GM21619 (cell line): ENCODE results near the gene PRPH2.
A peak's percentile ranks its signal among the peaks of the same experiment; 100 is the strongest.

Experiments used
- ATAC-seq: cut with Tn5 transposase; IDR thresholded peaks from one replicate; pipeline ENCODE4 v1.9.1; 2021; ENCODE audit not compliant: unreplicated experiment

Gene PRPH2, protein sequence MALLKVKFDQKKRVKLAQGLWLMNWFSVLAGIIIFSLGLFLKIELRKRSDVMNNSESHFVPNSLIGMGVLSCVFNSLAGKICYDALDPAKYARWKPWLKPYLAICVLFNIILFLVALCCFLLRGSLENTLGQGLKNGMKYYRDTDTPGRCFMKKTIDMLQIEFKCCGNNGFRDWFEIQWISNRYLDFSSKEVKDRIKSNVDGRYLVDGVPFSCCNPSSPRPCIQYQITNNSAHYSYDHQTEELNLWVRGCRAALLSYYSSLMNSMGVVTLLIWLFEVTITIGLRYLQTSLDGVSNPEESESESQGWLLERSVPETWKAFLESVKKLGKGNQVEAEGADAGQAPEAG

DNA sequence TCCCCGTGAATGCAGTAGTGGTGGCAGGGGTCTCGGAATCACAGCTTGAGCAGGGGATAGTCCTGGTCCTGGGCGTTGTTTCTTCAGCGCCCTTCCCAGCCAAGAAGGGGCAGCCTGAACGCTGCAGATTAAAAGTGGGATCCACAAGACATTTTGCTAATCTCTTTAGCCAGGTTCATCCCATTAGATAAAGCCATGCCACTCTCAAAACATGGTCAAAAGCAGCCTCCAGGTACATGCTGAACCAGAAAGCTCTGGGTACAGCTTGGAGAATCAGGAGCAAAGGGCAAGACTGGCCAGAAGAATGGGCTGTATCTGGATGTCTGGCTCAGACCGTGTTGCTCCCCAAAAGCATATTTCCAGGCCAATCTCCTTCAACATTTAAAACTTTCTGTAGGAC lies at the start of gene PRPH2:
Gene PRPH2, minus strand, starts transcription at position 101 of the 400 bp plus-strand sequence. CDS start 263 bp downstream, outside the sequence.
- ATAC-seq: no peak

DNA sequence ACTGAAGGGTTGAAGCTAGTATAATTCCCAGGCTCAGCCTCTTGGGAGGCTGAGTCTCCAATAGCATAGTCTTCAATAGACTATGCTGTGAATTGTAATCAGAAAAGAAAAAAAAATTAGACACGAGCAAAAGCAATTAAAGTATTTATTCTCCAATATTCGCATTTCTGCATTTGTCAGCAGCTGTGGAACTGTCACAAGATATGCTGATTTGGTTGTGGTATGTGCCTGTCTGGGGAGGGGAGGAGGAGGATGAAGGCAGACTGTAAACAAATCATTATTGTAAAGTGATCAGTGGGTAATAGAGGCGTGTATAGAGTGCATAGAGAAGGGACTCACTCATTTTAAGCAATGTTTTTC lies 49.3 kb upstream of the PRPH2 start:
- ATAC-seq: no peak

DNA sequence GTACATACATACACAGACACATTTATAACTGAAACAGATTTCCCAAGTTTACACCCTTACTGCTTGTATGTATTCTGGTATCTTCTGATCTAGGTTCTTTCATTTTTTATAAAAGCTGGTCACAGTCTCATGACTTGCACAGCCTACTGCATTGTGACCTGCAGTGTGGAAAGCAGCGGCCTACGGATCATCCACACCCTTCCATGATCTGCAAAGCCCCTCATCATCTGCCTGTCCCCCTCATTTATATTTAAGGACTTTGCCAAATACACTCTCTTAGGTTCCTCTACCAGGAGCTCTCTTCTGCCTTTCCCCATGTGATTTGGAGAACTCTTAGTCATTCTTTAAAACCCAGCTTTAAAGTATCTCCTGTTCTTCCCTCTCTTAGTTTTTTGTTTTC lies 47.4 kb upstream of the PRPH2 start:
- no peak for ATAC-seq

DNA sequence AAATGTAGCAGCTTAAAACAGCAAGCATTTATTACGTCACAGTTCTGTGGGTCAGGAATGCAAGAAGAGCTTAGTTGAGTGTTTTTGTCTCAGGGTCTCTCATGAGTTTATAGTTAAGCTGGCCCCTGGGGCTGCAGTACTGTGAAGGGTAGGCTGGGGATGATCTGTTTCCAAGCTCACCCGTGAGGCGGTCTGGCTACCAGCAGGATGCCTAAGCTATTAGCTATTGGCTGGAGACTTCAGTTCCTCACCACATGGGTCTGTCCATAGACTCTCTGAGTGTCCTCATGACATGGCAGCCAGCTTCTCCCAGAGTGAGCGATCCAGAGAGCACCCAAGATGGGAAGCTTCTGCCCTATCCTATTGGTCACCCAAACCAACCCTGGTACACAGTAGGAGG lies 46.7 kb upstream of the PRPH2 start:
- ATAC-seq: no peak

DNA sequence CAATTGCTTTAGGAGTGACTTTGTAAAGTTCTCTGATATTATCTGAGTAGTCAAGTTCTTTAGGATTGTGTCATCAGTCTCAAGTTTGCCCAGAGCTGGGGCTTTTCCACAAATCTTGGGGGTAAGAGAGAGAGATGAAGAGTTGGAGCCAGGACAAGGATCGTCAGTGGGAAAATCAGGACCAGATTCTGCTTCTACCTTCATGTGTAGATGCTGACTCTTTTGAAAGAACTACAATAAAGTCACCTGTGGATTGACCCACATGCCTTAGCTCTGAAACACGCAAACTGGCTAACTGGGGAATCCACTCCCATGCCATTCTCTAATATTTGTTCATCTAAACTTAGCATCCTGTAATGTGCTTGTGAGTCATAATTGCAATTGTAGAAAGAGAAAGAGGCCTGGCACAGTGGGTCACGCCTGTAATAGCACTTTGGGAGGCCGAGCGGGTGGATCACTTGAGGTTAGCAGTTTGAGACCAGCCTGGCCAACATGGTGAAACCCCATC lies 43.8 kb upstream of the PRPH2 start:
- ATAC-seq: no peak

DNA sequence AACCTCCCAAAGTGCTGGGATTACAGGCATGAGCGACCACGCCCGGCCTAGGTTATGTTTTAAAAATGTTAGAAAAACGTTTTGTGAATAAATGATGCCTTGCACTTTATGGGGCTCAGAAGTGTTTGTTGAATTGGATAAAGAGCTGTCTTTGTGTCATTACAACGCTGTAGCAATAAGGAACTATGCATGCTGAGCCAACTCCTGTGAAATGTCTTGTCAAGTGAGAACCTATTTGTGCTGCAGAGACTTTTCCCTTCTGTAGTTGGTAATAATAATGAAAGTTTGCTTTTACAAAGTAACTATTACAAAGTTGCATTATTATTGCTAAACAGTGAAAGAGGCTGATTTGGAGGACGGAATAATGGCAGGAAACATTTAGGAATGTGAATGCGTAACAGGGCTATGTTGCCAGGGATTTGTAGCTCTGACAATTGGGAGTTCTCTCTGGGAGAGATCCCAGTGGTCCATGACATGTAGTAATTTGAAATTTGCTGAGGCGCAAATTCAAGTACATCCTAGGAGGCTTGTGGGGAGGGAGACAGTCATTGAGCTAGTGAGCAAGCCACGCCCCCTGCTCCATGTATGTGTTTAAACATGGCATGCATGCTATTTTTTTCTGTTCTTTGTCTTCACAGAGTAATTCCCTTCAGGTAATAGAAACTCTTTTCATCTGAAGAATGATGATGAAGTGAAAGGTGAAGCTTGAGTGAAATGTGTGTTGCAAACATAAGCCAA lies 42.7 kb upstream of the PRPH2 start:
- no peak for ATAC-seq

DNA sequence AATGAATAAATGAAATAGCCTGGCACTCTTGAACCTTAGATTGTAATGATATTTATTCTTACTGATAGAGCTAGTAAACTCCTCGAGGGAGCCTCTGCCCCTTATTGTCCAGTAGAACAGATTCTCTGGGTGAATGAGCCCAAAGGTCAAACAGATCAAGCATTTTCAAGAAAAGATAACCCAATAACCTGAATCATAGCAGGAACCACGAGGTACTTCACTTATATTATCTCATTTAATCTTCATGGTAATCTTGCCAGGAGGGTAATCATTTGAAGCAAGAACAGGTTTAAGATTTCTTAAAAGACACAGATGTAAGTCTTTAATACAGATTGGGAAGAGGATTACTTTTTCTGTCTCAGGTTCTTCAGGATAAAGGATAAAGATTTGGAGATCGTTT lies 40.6 kb upstream of the PRPH2 start:
- no peak for ATAC-seq

DNA sequence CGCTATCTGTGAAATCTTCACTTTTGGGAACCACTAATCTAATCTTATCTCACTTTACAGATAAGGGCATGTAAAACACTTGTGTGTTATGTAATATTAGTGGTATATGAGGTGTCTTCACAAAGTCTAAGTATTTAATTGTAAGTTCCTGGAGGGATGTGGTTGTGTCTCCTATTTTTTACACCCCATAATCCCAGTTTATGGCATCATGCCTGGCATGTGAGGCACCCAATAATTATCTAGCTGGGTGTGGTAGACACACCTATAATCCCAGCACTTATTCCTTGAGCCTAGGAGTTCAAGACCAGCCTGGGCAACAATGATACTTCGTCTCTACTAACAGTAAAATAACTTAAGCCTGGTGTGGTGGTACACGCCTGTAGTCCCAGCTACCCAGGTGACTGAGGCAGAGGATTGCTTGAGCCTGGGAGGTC lies 40.0 kb upstream of the PRPH2 start:
- no peak for ATAC-seq

DNA sequence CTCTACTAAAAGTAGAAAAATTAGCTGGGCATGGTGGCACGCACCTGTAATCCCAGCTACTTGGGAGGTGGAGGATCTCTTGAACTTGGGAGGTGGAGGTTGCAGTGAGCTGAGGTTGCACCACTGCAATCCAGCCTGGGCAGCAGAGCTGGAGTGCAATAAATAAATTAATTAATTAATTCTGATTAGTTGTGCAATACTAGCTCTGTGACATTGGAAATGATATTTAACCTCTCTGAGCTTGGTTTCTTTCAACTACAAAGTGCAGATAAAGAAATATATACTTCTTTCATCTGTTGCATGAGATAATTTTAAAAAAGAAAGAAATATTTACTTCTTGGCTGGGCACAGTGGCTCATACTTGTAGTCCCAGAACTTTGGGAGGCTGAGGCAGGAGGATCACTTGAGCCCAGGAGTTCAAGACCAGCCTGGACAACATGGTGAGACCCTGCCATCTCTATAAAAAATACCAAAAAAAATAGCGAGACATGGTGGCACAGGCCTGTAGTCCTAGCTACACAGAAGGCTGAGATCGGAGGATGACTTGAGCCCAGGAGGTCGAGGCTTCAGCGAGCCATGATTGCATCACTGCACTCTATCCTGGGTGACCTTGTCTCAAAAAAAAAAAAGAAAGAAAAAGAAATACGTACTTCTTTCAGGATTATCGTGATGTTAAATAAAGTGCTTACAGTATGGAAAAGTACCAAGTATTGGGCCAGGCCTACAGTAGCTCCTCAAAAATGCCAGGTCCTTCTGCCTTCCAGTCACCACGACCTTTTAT lies 39.1 kb upstream of the PRPH2 start:
- no peak for ATAC-seq

DNA sequence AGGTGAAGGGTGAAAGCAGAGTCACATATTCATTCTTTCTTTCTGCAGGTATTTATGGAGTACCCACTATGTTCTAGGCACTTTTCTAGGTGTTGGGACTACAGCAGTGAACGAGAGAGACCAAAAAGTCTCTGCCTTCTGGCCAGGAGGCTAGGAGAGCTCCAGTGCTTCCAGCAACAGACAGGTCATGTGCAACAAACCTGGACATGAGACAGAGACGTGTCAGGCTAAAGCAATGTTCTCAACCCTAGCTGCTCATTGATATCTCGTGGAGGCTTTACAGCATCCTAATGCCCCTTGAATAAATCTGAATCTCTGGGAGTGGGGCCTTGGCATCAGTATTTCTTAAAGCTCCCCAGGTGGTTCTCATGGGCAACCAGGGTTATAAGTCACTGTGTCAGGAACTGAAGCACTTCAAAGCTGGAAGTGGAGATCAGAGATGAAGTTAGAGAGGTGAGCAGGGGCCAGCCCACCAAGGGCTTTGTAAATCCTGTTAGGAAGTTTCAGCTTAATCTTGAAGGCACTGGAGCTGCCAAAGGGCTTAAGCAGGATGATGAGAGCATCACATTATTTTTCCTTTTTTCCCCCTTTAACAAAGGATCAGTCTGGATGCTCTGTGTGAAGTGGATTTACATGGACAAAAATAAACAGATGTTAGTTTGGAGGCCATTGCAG lies 36.5 kb upstream of the PRPH2 start:
- ATAC-seq: no peak

DNA sequence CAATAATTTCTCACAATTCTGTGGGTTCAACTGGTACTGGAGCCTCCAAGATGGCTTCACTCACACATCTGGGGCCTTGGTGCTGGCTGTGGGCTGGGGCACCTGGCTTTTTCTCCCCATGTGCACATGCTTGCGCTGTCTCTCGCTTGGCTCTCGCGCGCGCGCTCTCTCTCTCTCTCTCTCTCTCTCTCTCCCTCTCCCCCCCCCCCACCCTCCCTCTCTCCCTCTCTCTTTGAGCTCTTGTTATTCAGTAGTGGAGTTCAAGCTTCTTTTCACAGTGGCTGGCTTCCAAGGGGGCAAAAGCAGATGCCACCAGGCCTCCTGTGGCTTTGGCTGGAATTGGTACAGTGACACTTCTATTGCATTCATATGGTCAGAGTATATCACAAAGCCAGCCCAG lies 34.3 kb upstream of the PRPH2 start:
- ATAC-seq: no peak

DNA sequence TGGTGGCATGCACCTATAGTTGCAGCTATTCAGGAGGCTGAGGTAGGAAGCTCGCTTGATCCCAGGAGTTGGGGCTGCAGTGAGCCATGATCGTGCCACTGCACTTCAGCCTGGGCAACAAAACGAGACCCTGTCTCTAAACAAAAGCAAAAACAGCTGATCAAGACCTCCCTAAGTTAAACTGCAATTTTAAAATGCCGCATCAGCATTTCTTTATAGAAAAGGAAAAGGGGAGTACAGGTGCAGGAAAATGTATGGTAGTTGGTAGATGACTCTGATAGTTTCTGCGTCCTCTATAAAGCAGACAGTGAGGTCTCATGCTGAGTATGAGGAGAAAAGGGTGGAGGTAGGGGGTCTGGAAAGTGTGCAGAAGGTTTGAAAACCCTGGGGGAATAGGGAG lies 32.4 kb upstream of the PRPH2 start:
- ATAC-seq: no peak

DNA sequence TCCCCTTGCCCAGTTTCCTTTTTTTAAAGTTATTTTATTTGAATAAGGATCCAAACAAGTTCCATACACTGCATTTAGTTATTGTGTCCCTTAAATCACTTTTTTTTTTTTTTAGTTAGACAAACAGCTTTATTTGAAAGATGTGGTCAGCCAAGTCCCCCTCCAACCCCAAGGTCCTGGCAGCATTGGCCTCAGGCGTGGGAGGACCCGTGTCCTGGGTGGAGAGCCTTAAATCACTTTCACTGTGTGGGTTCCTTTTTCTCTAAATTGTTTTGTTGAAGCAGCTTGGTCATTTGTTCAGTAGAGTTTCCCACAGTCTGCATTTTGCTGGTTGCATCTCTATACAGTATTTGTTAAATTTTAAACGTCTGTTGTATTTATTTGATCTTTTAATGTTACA lies 28.7 kb upstream of the PRPH2 start:
- ATAC-seq: no peak

DNA sequence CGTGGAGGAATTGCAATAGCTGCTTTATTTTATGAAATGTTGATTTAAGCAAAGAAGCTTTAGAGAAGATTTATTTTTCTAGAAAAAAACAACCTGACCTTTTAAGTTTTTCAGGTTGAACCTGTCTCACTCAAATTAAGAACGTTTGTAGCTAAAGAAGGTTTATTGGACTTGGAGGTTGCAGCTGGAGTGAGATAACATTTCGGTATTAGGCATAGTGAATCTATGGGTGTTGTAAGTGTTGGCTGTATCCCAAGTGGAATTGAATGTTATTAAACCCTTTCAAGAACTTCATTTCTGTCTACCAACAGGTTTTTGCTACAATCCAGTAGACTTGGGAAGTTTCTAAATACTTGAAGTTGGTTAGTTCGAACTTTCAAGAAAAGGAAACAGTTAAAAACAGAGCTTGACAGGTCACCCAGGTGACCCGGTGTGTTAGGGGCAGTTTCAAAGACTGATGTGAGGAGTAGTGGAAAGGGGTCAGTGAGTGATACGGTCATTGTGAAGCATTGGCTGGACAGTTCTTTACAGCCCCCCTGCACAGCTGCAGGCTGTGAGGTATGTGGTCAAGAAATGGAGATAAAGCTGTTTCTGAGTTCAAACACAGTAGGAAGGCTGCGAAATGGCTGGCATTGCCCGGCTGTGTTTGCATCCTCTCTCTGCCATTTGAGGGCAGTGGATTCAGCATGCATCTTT lies 26.0 kb upstream of the PRPH2 start:
- no peak for ATAC-seq

DNA sequence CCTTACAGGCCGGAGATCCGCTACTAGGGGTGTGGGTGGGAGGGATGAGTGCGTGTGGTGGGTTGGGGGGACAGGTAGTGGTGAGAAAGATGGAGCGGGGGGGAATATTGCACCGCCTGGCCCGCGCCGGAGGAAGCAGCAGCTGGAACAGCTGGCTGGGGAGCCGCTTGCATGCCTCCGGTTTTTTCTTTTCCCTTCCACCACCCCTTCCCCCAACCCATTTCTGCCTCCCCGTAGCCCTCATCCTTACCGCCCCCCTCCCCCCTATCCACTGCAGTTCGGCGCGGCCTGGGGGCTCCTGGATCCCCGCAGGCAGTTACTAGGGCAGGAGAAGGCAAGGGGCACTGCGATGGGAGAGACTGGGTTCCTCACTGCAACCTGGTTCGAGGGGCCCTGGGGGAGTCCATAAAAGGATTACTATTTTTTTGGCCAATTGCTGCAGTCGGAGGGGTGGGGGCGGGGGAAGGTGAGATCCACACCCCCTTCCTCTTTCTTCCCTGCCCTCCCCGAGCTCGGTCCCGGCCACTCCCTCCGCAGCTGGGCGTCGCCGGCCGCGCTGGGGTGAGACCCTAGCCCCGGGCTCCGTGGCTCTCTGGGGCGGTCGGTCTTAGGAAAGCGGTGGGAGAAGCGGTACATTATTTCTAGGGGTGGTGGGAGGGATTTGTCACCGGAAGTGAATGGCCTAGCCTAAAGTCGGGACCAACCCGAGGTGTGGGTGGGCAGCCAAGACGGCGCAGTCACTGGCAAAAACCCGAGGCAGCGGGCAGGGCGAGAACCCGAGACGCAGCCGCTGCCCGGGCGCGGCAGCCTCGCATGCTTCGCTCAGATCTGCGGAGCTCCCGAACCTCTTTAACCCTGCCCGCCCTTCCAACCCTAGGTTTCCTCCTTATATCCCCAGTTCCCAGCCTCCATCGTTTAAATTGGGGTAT lies 24.3 kb upstream of the PRPH2 start:
- peak; percentile 42 for ATAC-seq

DNA sequence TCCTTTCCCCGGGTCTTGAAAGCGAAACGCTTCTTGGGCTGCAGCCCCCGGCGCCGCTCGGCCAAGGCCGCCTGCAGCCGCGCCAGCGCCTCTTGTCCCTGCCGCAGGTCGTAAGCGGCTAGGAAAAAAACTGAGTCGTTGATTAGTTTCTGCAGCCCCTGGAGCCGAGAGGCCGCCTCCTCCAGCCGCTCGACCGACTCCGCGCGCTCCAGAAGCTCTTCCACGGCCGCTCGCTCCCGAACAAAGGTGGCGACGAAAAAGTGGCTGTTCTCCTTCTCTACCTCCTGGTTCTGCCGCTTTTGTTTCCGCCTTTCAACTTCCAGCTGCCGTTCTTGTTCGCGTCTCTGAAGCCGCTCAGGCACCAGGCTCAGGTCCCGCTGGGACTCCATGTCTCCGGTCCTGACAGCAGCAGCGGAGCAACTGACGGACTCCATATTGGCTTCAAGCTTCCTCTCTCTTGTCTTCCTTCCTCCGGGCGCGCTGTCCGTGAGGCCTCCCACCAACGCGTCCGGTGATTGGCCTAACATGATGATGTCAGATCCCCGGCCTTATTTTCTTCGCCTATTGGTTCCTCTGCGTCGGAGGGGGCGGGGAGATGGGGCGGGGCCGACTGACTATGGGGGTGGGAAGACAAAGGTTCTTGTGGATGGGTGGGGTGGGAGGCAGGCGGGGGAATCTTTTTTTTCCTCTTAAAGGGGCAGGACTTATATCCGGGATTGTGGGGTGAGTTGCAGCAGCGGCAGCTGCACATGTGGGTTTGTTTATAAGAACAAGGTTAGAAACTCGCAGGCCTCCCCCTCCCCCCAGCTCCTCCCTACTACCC lies 23.5 kb upstream of the PRPH2 start, which contains the start of gene TBCC:
Gene TBCC, minus strand, starts transcription at position 464 of the 823 bp plus-strand sequence. Its CDS starts 30 bp downstream, at position 434.
- ATAC-seq: peak; percentile 74

DNA sequence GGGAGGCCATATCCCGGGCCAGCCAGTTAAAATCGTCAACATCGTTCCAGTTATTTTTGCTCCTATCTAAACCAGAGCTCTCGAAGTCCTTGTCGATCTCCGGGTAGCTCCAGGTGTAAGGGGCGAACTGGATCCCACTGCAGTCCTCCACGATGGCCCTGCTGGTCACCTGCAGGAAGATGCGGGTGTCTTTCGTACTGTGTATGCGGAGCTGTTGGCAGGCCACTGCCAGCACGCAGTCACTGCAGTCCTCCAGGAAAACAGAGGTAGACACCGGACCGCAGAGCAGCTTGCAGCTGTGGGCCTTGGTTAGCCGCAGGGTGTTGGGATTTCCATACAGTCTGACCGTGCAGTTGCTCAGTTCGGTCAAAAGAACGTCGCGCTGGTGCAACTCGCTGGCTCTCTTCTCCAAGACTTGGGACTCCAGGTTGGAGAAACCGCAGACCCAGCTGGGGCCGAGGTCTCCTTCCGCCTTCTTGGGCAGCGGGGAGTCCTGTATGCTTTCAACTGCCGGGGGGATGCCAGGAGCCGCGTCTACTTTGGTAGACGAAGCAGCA lies 22.8 kb upstream of the PRPH2 start:
- no peak for ATAC-seq

DNA sequence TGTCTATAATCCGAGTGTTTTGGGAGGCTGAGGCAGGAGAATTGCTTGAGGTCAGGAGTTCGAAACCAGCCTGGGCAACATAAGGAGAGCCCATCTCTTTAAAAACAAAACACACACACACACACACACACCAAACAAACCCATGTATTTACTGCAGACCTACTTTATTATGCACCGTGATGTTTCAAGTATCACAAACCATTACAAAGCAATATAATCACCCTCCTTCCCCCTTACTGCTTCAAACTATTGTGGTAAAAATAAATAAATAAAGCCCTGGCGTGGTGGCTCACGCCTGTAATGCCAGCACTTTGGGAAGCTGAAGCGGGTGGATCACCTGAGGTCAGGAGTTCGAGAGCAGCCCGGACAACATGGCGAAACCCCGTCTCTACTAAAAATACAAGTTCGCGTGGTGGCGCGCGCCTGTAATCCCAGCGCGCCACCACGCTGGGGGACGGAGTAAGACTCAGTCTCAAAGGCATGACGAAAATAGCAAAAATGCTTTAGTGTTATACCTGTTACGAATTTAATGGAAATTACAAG lies 22.0 kb upstream of the PRPH2 start:
- ATAC-seq: no peak
